IMR-90 (cell line): ENCODE results near the gene MAPK8IP1. TPM values are rescaled to one million over a fixed set of nuclear protein-coding genes. Genes with fewer than 3 reads are reported as not detected.

Source experiments
- ATAC-seq: fragments of 200-7000 bp; cut with Tn5 transposase; 2 replicates; pipeline ENCODE4 v1.9.1; 2020; ENCODE audit warnings: low read depth, mild to moderate bottlenecking, moderate library complexity
- BruUV-seq: library from RNA; stranded (reverse); fragments of 400-500 nt; replicated peaks from 2 replicates; lab custom pipeline; 2021; lab: Mats Ljungman, UMichigan
- CTCF ChIA-PET: fragments of 300-600 bp; formaldehyde crosslinking; extraction: SDS; loops from one replicate; lab custom pipeline; 2021; ENCODE audit warnings: antibody characterized with exemption; lab: Yijun Ruan, JAX
- POLR2A ChIA-PET: fragments of 300-600 bp; sonication (Branson Sonifier 250); formaldehyde crosslinking; loops from one replicate; lab custom pipeline; 2022; ENCODE audit warnings: antibody characterized with exemption; ENCODE audit not compliant: unreplicated experiment; lab: Charles Lee
- DNase-seq: peaks from one replicate; pipeline ENCODE4 v3.0.0; 2013
- H2AFZ ChIP-seq: replicated peaks from 2 replicates; pipeline ENCODE3; 2013; ENCODE audit warnings: low read length, mild to moderate bottlenecking; ENCODE audit not compliant: poor library complexity
- H2AK5ac ChIP-seq: 2 replicates; pipeline ENCODE4 v1.6.1; 2013; ENCODE audit warnings: low read depth, low read length, inconsistent platforms
- H2AK9ac ChIP-seq: replicated peaks from 2 replicates; pipeline ENCODE3; 2013; ENCODE audit warnings: mild to moderate bottlenecking, low read depth, low read length, moderate library complexity; ENCODE audit not compliant: poor library complexity
- H2BK120ac ChIP-seq: 2 replicates; pipeline ENCODE4 v1.6.1; 2013; ENCODE audit warnings: low read depth, low read length, inconsistent platforms
- H2BK15ac ChIP-seq: 3 replicates; pipeline ENCODE4 v1.6.1; 2013; ENCODE audit warnings: low read depth, low read length, inconsistent platforms
- H2BK20ac ChIP-seq: 2 replicates; pipeline ENCODE4 v1.6.1; 2013; ENCODE audit warnings: low read depth, mild to moderate bottlenecking, inconsistent platforms, low read length, moderate library complexity
- H2BK5ac ChIP-seq: 2 replicates; pipeline ENCODE4 v1.6.1; 2013; ENCODE audit warnings: mild to moderate bottlenecking, low read depth, low read length, inconsistent platforms; ENCODE audit not compliant: poor library complexity, severe bottlenecking
- H3K14ac ChIP-seq: replicated peaks from 2 replicates; pipeline ENCODE4 v1.6.1; 2013; ENCODE audit warnings: low read depth, low read length, inconsistent platforms
- H3K18ac ChIP-seq: 2 replicates; pipeline ENCODE4 v1.6.1; 2013; ENCODE audit warnings: low read depth, low read length, control low read depth
- H3K23ac ChIP-seq: 2 replicates; pipeline ENCODE4 v1.6.1; 2013; ENCODE audit warnings: low read depth, low read length, inconsistent platforms
- H3K27ac ChIP-seq: 2 replicates; pipeline ENCODE4 v1.5.1; 2013; ENCODE audit warnings: mild to moderate bottlenecking, control low read depth, low read length; ENCODE audit not compliant: insufficient read depth
- H3K27me3 ChIP-seq: 2 replicates; pipeline ENCODE4 v1.6.1; 2013; ENCODE audit warnings: low read length; ENCODE audit not compliant: control insufficient read depth, insufficient read depth
- H3K36me3 ChIP-seq: 2 replicates; pipeline ENCODE4 v1.6.1; 2013; ENCODE audit warnings: low read length, mixed read lengths; ENCODE audit not compliant: control insufficient read depth, insufficient read depth
- H3K4ac ChIP-seq: 2 replicates; pipeline ENCODE4 v1.6.1; 2013; ENCODE audit warnings: low read depth, low read length, inconsistent platforms
- H3K4me1 ChIP-seq: 2 replicates; pipeline ENCODE4 v1.6.1; 2013; ENCODE audit warnings: low read length, mixed read lengths; ENCODE audit not compliant: control insufficient read depth, insufficient read depth
- H3K4me2 ChIP-seq: 2 replicates; pipeline ENCODE4 v1.6.1; 2013; ENCODE audit warnings: low read depth, mild to moderate bottlenecking, control low read depth, low read length, moderate library complexity
- H3K4me3 ChIP-seq: 2 replicates; pipeline ENCODE4 v1.5.1; 2013; ENCODE audit warnings: low read depth, mild to moderate bottlenecking, control low read depth, low read length, moderate library complexity; ENCODE audit not compliant: insufficient read depth
- H3K56ac ChIP-seq: 2 replicates; pipeline ENCODE4 v1.6.1; 2013; ENCODE audit warnings: low read length, inconsistent platforms; ENCODE audit not compliant: insufficient read depth; ENCODE audit errors: extremely low read depth
- H3K79me1 ChIP-seq, 2 experiments: 2 replicates each; pipeline ENCODE4 v1.6.1; 2013; ENCODE audit warnings: low read length in 2 of 2, inconsistent platforms in 1 of 2, low read depth in 1 of 2
- H3K9ac ChIP-seq: 2 replicates; pipeline ENCODE4 v1.6.1; 2013; ENCODE audit warnings: low read depth, low read length, control low read depth
- H3K9me1 ChIP-seq: 2 replicates; pipeline ENCODE4 v1.6.1; 2013; ENCODE audit warnings: low read length, inconsistent platforms; ENCODE audit not compliant: insufficient read depth
- H3K9me3 ChIP-seq: 2 replicates; pipeline ENCODE4 v1.6.1; 2013; ENCODE audit warnings: low read length; ENCODE audit not compliant: control insufficient read depth, insufficient read depth
- H4K20me1 ChIP-seq: 2 replicates; pipeline ENCODE4 v1.6.1; 2013; ENCODE audit warnings: low read length, inconsistent platforms; ENCODE audit not compliant: insufficient read depth
- H4K5ac ChIP-seq: 2 replicates; pipeline ENCODE4 v1.6.1; 2013; ENCODE audit warnings: mild to moderate bottlenecking, low read depth, low read length, control low read depth
- H4K8ac ChIP-seq, 2 experiments: 2 replicates each; pipeline ENCODE4 v1.6.1; 2013; ENCODE audit warnings: low read depth in 2 of 2, low read length in 2 of 2, control low read depth in 1 of 2, inconsistent platforms in 1 of 2
- H4K91ac ChIP-seq: 2 replicates; pipeline ENCODE4 v1.6.1; 2013; ENCODE audit warnings: low read depth, low read length, inconsistent platforms; ENCODE audit not compliant: insufficient read depth
- BHLHE40 ChIP-seq: fragments of 150-350 bp; IDR thresholded peaks from 2 replicates; pipeline ENCODE4 v1.6.1; 2016; ENCODE audit warnings: mild to moderate bottlenecking, low read depth, low read length
- CEBPB ChIP-seq: IDR thresholded peaks from 2 replicates; pipeline ENCODE4 v1.6.1; 2012; ENCODE audit warnings: low read depth, low read length, improper control_type of control experiment
- CHD1 ChIP-seq: IDR thresholded peaks from 2 replicates; pipeline ENCODE4 v1.6.1; 2012; ENCODE audit warnings: low read depth, low read length, improper control_type of control experiment
- FOS ChIP-seq: fragments of 150-350 bp; IDR thresholded peaks from 2 replicates; pipeline ENCODE4 v1.6.1; 2016; ENCODE audit warnings: low read depth, low read length
- MAFK ChIP-seq: IDR thresholded peaks from 2 replicates; pipeline ENCODE4 v1.6.1; 2012; ENCODE audit warnings: low read depth, low read length, improper control_type of control experiment
- MAZ ChIP-seq: IDR thresholded peaks from 2 replicates; pipeline ENCODE4 v1.6.1; 2012; ENCODE audit warnings: low read depth, mild to moderate bottlenecking, low read length, improper control_type of control experiment, moderate library complexity, borderline replicate concordance
- MXI1 ChIP-seq: IDR thresholded peaks from 2 replicates; pipeline ENCODE4 v1.6.1; 2012; ENCODE audit warnings: low read depth, mild to moderate bottlenecking, low read length, moderate library complexity, borderline replicate concordance
- NFE2L2 ChIP-seq: fragments of 150-350 bp; IDR thresholded peaks from 2 replicates; pipeline ENCODE4 v1.6.1; 2016; ENCODE audit warnings: low read depth, mild to moderate bottlenecking, low read length
- POLR2A ChIP-seq: IDR thresholded peaks from 2 replicates; pipeline ENCODE4 v1.6.1; 2012; ENCODE audit warnings: mild to moderate bottlenecking, low read depth, low read length
- RAD21 ChIP-seq: IDR thresholded peaks from 2 replicates; pipeline ENCODE4 v1.6.1; 2012; ENCODE audit warnings: low read length, improper control_type of control experiment
- RCOR1 ChIP-seq: IDR thresholded peaks from 2 replicates; pipeline ENCODE4 v1.6.1; 2012; ENCODE audit warnings: mild to moderate bottlenecking, low read length, improper control_type of control experiment; ENCODE audit not compliant: insufficient replicate concordance
- RFX5 ChIP-seq: IDR thresholded peaks from 2 replicates; pipeline ENCODE4 v1.8.0; 2012; ENCODE audit warnings: low read depth, mild to moderate bottlenecking, low read length, moderate library complexity
- SMC3 ChIP-seq: fragments of 150-350 bp; IDR thresholded peaks from 2 replicates; pipeline ENCODE4 v1.6.1; 2016; ENCODE audit warnings: low read depth, mild to moderate bottlenecking, antibody characterized with exemption, low read length, moderate library complexity
- WGBS, 2 experiments: methylation state at CpG; one replicate each; pipeline versions ENCODE4 v1.1.5 to v1.1.7; 2013; ENCODE audit warnings: missing lambda C conversion rate in 2 of 2; ENCODE audit not compliant: insufficient read length in 1 of 2; ENCODE audit errors: extremely low coverage in 2 of 2; 5-methylcytosine and 5-hydroxymethylcytosine counted together
- dilution Hi-C: fragments of 300-500 bp; cut with HindIII; formaldehyde crosslinking; loops from one replicate; pipeline ENCODE4 v1.14.3; 2018; ENCODE audit warnings: low sequenced_read_pairs; ENCODE audit not compliant: unreplicated experiment
- in situ Hi-C: fragments of 300-500 bp; cut with MboI; formaldehyde crosslinking; loops from 3 replicates; pipeline ENCODE4 v1.14.3; 2019; ENCODE audit warnings: low sequenced_read_pairs, inconsistent platforms, mixed read lengths
- intact Hi-C: fragments of 100-400 bp; cut with micrococcal nuclease; formaldehyde crosslinking; loops from 2 replicates; pipeline ENCODE4 v1.10.0; 2022
- polyA plus RNA-seq, 3 experiments: library from polyadenylated mRNA; depleted of rRNA; stranded (reverse); fragments of >200 nt; gene quantifications; 2 replicates each; pipeline ENCODE4 v1.2.3, GENCODE V29; 2012; ENCODE audit warnings: low replicate concordance in 1 of 3
- total RNA-seq: library from RNA; depleted of rRNA; stranded (reverse); fragments of >200 nt; gene quantifications from 2 replicates; pipeline ENCODE4 v1.2.3, GENCODE V29; 2012
- TF ChIP-seq, protein P1 (sequence below): conservative IDR thresholded peaks from 2 replicates; pipeline ENCODE4 v1.5.1; 2012; ENCODE audit warnings: mild to moderate bottlenecking, low read depth, low read length, improper control_type of control experiment
- TF ChIP-seq, protein P2 (sequence below): fragments of 150-350 bp; IDR thresholded peaks from 2 replicates; pipeline ENCODE4 v1.6.1; 2017; ENCODE audit warnings: mild to moderate bottlenecking, antibody characterized with exemption, low read length, low read depth
- TF ChIP-seq, protein P3 (sequence below): fragments of 150-350 bp; IDR thresholded peaks from 2 replicates; pipeline ENCODE4 v1.6.1; 2016; ENCODE audit warnings: low read depth, mild to moderate bottlenecking, low read length, moderate library complexity, borderline replicate concordance

Gene MAPK8IP1
- total and polyA plus RNA-seq, 2 of the 4 experiments (the other 2 are of a cell fraction), result 6.5 to 9.6 TPM

DNA sequence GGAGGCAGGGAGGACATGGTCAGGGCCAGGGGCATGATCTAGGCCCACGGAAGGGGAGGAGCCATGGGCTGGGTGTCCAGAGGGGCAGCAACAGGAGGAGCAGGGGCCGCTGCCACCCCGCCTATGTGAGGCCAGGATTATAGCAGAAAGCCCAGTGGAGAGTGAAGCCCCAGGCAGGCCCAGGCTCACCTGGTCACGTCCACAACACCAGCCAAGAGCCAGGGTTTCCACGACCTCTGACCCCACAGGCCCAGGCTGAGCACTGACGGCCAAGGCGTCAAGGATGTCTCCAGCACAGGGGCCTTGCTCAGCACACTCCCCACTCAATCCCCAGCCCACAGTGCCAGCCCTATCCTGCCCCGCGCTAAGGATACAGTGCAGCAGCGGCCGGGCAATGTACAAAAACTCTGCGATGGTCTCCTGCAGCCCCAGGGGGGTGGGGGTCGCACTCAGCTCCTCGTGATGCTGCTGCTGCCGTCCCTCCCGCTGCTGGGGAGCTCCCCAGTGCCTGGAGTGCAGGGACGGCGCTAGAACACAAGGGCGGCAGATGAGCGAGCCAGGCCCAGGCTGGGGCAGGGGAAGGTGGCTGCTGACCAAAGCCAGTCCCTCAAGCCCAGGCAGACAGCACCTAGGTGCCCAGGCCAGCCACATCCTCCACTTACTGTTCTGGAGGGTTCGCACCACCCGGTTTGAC is 28.6 kb downstream of the MAPK8IP1 start:
- Histone ChIP-seq H3K4me3 (no peak overlapping the region), H4K20me1 (peaks cover 7% of the 10 kb centered on the region; the same call in 1 of the 2 replicates), H4K91ac (no peak overlapping the region), H3K36me3 (peaks cover 34% of the 10 kb centered on the region), H2AFZ (no peak overlapping the region), H3K9ac (no peak overlapping the region), H2BK5ac (no peak overlapping the region), H2BK20ac (no peak overlapping the region), H4K5ac (no peak overlapping the region), H4K8ac (no peak overlapping the region), H2BK15ac (no peak overlapping the region), H3K18ac (no peak overlapping the region), H3K14ac (no peak overlapping the region), H3K4ac (no peak overlapping the region), H3K9me1 (0 out of 2 replicates have a peak, but pooled peaks cover 5% of the 10 kb centered on the region), H3K27me3 (no peaks in the 10 kb centered on the region), H3K9me3 (no peaks in the 10 kb centered on the region), H3K23ac (no peak overlapping the region), H3K27ac (no peak overlapping the region), H3K79me1 (peaks cover 18 to 32% of the 10 kb centered on the region in 2 experiments), H3K4me2 (no peak overlapping the region), H2BK120ac (no peak overlapping the region), H2AK9ac (no peak overlapping the region), H3K4me1 (no peaks in the 10 kb centered on the region), H3K56ac (no peak overlapping the region), H2AK5ac (no peak overlapping the region)
- dilution Hi-C loops, result no loop called here
- in situ Hi-C loops, result no loop called here
- BruUV-seq, result no TSS peak
- DNase-seq, result no peak
- TF ChIP-seq, protein P1, sequence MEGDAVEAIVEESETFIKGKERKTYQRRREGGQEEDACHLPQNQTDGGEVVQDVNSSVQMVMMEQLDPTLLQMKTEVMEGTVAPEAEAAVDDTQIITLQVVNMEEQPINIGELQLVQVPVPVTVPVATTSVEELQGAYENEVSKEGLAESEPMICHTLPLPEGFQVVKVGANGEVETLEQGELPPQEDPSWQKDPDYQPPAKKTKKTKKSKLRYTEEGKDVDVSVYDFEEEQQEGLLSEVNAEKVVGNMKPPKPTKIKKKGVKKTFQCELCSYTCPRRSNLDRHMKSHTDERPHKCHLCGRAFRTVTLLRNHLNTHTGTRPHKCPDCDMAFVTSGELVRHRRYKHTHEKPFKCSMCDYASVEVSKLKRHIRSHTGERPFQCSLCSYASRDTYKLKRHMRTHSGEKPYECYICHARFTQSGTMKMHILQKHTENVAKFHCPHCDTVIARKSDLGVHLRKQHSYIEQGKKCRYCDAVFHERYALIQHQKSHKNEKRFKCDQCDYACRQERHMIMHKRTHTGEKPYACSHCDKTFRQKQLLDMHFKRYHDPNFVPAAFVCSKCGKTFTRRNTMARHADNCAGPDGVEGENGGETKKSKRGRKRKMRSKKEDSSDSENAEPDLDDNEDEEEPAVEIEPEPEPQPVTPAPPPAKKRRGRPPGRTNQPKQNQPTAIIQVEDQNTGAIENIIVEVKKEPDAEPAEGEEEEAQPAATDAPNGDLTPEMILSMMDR, result no peak
- no peak for TF ChIP-seq POLR2A
- TF ChIP-seq RAD21, result no peak
- TF ChIP-seq SMC3, result no peak
- TF ChIP-seq, protein P2, sequence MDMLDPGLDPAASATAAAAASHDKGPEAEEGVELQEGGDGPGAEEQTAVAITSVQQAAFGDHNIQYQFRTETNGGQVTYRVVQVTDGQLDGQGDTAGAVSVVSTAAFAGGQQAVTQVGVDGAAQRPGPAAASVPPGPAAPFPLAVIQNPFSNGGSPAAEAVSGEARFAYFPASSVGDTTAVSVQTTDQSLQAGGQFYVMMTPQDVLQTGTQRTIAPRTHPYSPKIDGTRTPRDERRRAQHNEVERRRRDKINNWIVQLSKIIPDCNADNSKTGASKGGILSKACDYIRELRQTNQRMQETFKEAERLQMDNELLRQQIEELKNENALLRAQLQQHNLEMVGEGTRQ, result no peak
- TF ChIP-seq MXI1, result no peak
- no peak for TF ChIP-seq RCOR1
- TF ChIP-seq MAZ, result no peak
- TF ChIP-seq BHLHE40, result no peak
- no peak for TF ChIP-seq FOS
- TF ChIP-seq CHD1, result no peak
- no peak for TF ChIP-seq MAFK
- no peak for TF ChIP-seq NFE2L2
- TF ChIP-seq CEBPB, result no peak
- TF ChIP-seq RFX5, result no peak
- TF ChIP-seq, protein P3, sequence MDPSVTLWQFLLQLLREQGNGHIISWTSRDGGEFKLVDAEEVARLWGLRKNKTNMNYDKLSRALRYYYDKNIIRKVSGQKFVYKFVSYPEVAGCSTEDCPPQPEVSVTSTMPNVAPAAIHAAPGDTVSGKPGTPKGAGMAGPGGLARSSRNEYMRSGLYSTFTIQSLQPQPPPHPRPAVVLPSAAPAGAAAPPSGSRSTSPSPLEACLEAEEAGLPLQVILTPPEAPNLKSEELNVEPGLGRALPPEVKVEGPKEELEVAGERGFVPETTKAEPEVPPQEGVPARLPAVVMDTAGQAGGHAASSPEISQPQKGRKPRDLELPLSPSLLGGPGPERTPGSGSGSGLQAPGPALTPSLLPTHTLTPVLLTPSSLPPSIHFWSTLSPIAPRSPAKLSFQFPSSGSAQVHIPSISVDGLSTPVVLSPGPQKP, result no peak
- CTCF ChIA-PET, result no interaction called here
- intact Hi-C loops, result no loop called here
- POLR2A ChIA-PET, result no interaction called here
- WGBS, 2 experiments, result 83% methylated on average over 7 of the region's 22 CpGs; no CpG with 5 or more reads in 1 of the 2 experiments
- no peak for ATAC-seq
